Uterus (tissue), 4 donors: ENCODE data around the gene PHF1. TPM values are rescaled to one million over a fixed set of nuclear protein-coding genes. Genes with fewer than 3 reads are reported as not detected.
A peak's percentile ranks its signal among the peaks of the same experiment; 100 is the strongest.

ENCODE experiments used
- DNase-seq, 2 donors: peaks; one replicate each; pipeline ENCODE4 v3.0.0-alpha.2; 2019 to 2020
- H3K27ac ChIP-seq, 2 donors: fragments of 200-600 bp; sonication (generic); 1 replicate in 1 of 2; 2 replicates in 1 of 2; pipeline ENCODE4 v1.5.1; 2016 to 2018
- H3K27me3 ChIP-seq, 2 donors: fragments of 200-600 bp; sonication (generic); one replicate each; pipeline ENCODE4 v1.5.1; 2018 to 2019; ENCODE audit warnings: control low read depth in 1 of 2
- H3K36me3 ChIP-seq, 2 donors: fragments of 200-600 bp; sonication (generic); one replicate each; pipeline ENCODE4 v1.5.1; 2019; ENCODE audit warnings: control low read depth in 1 of 2
- H3K4me1 ChIP-seq, 2 donors: fragments of 200-600 bp; sonication (generic); one replicate each; pipeline ENCODE4 v1.5.1; 2018 to 2019; ENCODE audit warnings: control low read depth in 1 of 2
- H3K4me3 ChIP-seq, 2 donors: fragments of 200-600 bp; sonication (generic); 1 replicate in 1 of 2; 2 replicates in 1 of 2; pipeline ENCODE4 v1.5.1; 2018 to 2019; ENCODE audit warnings: mild to moderate bottlenecking in 1 of 2
- H3K9me3 ChIP-seq, 2 donors: fragments of 200-600 bp; sonication (generic); one replicate each; pipeline ENCODE4 v1.5.1; 2019; ENCODE audit warnings: control low read depth in 1 of 2
- CTCF ChIP-seq, 4 experiments: fragments of 200-600 bp in 2 of 4; fragments of 450-650 bp in 2 of 4; sonication (generic) in 2 of 4; IDR thresholded peaks; one replicate each; pipeline ENCODE4 v1.5.1; 2016 to 2019; ENCODE audit warnings: antibody characterized with exemption in 4 of 4, mild to moderate bottlenecking in 2 of 4, moderate library complexity in 1 of 4
- POLR2A ChIP-seq, 2 donors: fragments of 450-650 bp; IDR thresholded peaks; one replicate each; pipeline ENCODE4 v1.6.1; 2016; ENCODE audit warnings: antibody characterized with exemption in 2 of 2, mild to moderate bottlenecking in 1 of 2, moderate library complexity in 1 of 2
- intact Hi-C: fragments of 100-400 bp; cut with DNase I; formaldehyde crosslinking; loops from one replicate; pipeline ENCODE4 v1.15.1; 2023; ENCODE audit warnings: low total_unique reads
- total RNA-seq, 4 donors: library from RNA; depleted of rRNA in 3 of 4; stranded (reverse); fragments of >200 nt in 3 of 4; gene quantifications; one replicate each; pipeline versions ENCODE4 v1.1.0 to v1.2.4, GENCODE V29; 2014 to 2023
- donor health status: DM: yes; HTN: yes; CAD: no.

PHF1 gene
- total RNA-seq, 4 donors from 2014 or later: 10.5 to 147 (median 35.3) TPM

GRCh38 chr6:33380272-33380981, 30.4 kb upstream of the PHF1 start:
- no peak for DNase-seq
- TF ChIP-seq CTCF (IDR thresholded peaks at IDR 0.05): no peak
- TF ChIP-seq POLR2A (IDR thresholded peaks at IDR 0.05): no peak
- H3K27me3 ChIP-seq: no peaks in the 10 kb centered on the region
- H3K36me3 ChIP-seq: no peaks in the 10 kb centered on the region
- H3K9me3 ChIP-seq: no peaks in the 10 kb centered on the region
- H3K4me1 ChIP-seq: peaks cover 0 to 6% of the 10 kb centered on the region in 2 donors
- no peak overlapping the region for H3K27ac ChIP-seq
- no peak overlapping the region for H3K4me3 ChIP-seq
- intact Hi-C loops: no loop called here

- no peaks in the 10 kb centered on the region for H3K9me3 ChIP-seq
- no peak overlapping the region for H3K4me3 ChIP-seq
- H3K27me3 ChIP-seq: no peaks in the 10 kb centered on the region
- no peaks in the 10 kb centered on the region for H3K4me1 ChIP-seq
- H3K36me3 ChIP-seq: no peaks in the 10 kb centered on the region
- TF ChIP-seq POLR2A (IDR thresholded peaks at IDR 0.05): no peak
- TF ChIP-seq CTCF (IDR thresholded peaks at IDR 0.05): no peak
- intact Hi-C loops: no loop called here
- no peak overlapping the region for H3K27ac ChIP-seq
- no peak for DNase-seq
Measured at GRCh38 chr6:33383427-33384185, 27.2 kb upstream of the PHF1 start.

GRCh38 chr6:33384581-33385020, 26.2 kb upstream of the PHF1 start:
- no peak overlapping the region for H3K4me3 ChIP-seq
- TF ChIP-seq POLR2A (IDR thresholded peaks at IDR 0.05) (no peak), CTCF (IDR thresholded peaks at IDR 0.05) (peak; percentile 13 to 34 (median 24))
- H3K27me3 ChIP-seq: no peaks in the 10 kb centered on the region
- H3K4me1 ChIP-seq: no peaks in the 10 kb centered on the region
- no peak for DNase-seq
- no peaks in the 10 kb centered on the region for H3K9me3 ChIP-seq
- intact Hi-C loops: no loop called here
- H3K36me3 ChIP-seq: no peaks in the 10 kb centered on the region
- H3K27ac ChIP-seq: no peak overlapping the region

- H3K36me3 ChIP-seq: no peaks in the 10 kb centered on the region
- H3K9me3 ChIP-seq: no peaks in the 10 kb centered on the region
- no peaks in the 10 kb centered on the region for H3K27me3 ChIP-seq
- H3K4me3 ChIP-seq: no peak overlapping the region
- intact Hi-C loops: no loop called here
- no peak for DNase-seq
- TF ChIP-seq POLR2A (IDR thresholded peaks at IDR 0.05): no peak
- TF ChIP-seq CTCF (IDR thresholded peaks at IDR 0.05): no peak
- peaks cover 0 to 6% of the 10 kb centered on the region in 2 donors for H3K4me1 ChIP-seq
- peak overlapping the region; percentile 93 to 98 for H3K27ac ChIP-seq
Measured at GRCh38 chr6:33390173-33390572, 20.6 kb upstream of the PHF1 start.

- Histone ChIP-seq H3K27ac (peak overlapping the region; percentile 93 to 98), H3K27me3 (no peaks in the 10 kb centered on the region), H3K36me3 (no peaks in the 10 kb centered on the region), H3K4me3 (peak overlapping the region in 1 of 2 donors; percentile 21), H3K9me3 (no peaks in the 10 kb centered on the region), H3K4me1 (peaks cover 0 to 6% of the 10 kb centered on the region in 2 donors)
- intact Hi-C loops: no loop called here
- no peak for TF ChIP-seq POLR2A (IDR thresholded peaks at IDR 0.05)
- no peak for TF ChIP-seq CTCF (IDR thresholded peaks at IDR 0.05)
- DNase-seq: no peak
Measured at GRCh38 chr6:33390767-33391277, 20.0 kb upstream of the PHF1 start.
